SJCRH30 (cell line): Measurements from ENCODE around the gene COG1. TPM values are rescaled to one million over a fixed set of nuclear protein-coding genes. Genes with fewer than 3 reads are reported as not detected.

Source experiments
- DNase-seq, 2 experiments: peaks; one replicate each; pipeline ENCODE4 v3.0.0-alpha.2; 2015 to 2020
- H3K27ac ChIP-seq: fragments of 250-450 bp; sonication (Bioruptor Pico); 2 replicates; pipeline ENCODE4 v1.5.1; 2020; ENCODE audit warnings: mild to moderate bottlenecking, moderate library complexity
- H3K27me3 ChIP-seq: fragments of 250-450 bp; sonication (Bioruptor Pico); 2 replicates; pipeline ENCODE4 v1.5.1; 2020; ENCODE audit warnings: mild to moderate bottlenecking, moderate library complexity
- H3K36me3 ChIP-seq: fragments of 250-450 bp; sonication (Bioruptor Pico); 2 replicates; pipeline ENCODE4 v1.5.1; 2020; ENCODE audit warnings: mild to moderate bottlenecking, moderate library complexity
- H3K4me1 ChIP-seq: fragments of 250-450 bp; sonication (Bioruptor Pico); 2 replicates; pipeline ENCODE4 v1.5.1; 2020; ENCODE audit warnings: mild to moderate bottlenecking, moderate library complexity
- H3K4me3 ChIP-seq: fragments of 250-450 bp; sonication (Bioruptor Pico); 2 replicates; pipeline ENCODE4 v1.5.1; 2020; ENCODE audit warnings: mild to moderate bottlenecking, moderate library complexity
- H3K9me3 ChIP-seq: fragments of 250-450 bp; sonication (Bioruptor Pico); replicated peaks from 2 replicates; pipeline ENCODE4 v1.5.1; 2020; ENCODE audit warnings: mild to moderate bottlenecking, moderate library complexity
- total RNA-seq: library from RNA; depleted of rRNA; stranded (reverse); fragments of >200 nt; shearing (Covaris generic); gene quantifications from 2 replicates; pipeline ENCODE4 v1.2.3, GENCODE V29; 2014

The COG1 gene
- total RNA-seq, 1 experiment from 2014 or later = 35.3 TPM

- no peak overlapping the region for H3K27ac ChIP-seq
- no peaks in the 10 kb centered on the region for H3K27me3 ChIP-seq
- peaks cover 30% of the 10 kb centered on the region for H3K4me1 ChIP-seq
- H3K9me3 ChIP-seq = no peaks in the 10 kb centered on the region
- peaks cover 38% of the 10 kb centered on the region for H3K36me3 ChIP-seq
- H3K4me3 ChIP-seq = no peak overlapping the region
- DNase-seq = no peak
These were observed 31.9 kb downstream of the COG1 start for GRCh38 chr17:73224663-73225305.

GRCh38 chr17:73226556-73227172 is 33.8 kb downstream of the COG1 start:
- no peak overlapping the region for H3K4me3 ChIP-seq
- H3K9me3 ChIP-seq = no peaks in the 10 kb centered on the region
- no peak for DNase-seq
- peaks cover 36% of the 10 kb centered on the region for H3K4me1 ChIP-seq
- no peak overlapping the region for H3K27ac ChIP-seq
- peaks cover 26% of the 10 kb centered on the region for H3K36me3 ChIP-seq
- H3K27me3 ChIP-seq = no peaks in the 10 kb centered on the region

DNA sequence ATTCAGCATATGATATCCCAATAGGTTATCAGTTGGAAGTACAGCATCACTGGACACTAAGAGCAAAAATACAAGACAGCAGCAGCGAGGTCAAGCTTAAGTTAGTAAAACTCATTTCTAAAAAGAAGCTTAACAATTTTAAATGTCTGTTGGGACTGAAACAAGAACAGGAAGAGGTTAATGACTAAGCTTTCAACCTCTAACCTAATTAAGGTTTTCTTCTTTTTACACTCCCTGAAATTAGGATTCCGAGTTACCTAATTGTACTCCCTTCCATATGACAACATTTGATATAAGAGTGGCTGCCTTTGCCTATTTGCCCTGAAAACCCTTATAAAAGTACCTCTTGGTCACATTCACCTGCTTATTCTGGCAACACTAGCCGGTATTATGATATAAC is 34.5 kb downstream of the COG1 start:
- no peak overlapping the region for H3K27ac ChIP-seq
- no peaks in the 10 kb centered on the region for H3K27me3 ChIP-seq
- no peaks in the 10 kb centered on the region for H3K9me3 ChIP-seq

DNA sequence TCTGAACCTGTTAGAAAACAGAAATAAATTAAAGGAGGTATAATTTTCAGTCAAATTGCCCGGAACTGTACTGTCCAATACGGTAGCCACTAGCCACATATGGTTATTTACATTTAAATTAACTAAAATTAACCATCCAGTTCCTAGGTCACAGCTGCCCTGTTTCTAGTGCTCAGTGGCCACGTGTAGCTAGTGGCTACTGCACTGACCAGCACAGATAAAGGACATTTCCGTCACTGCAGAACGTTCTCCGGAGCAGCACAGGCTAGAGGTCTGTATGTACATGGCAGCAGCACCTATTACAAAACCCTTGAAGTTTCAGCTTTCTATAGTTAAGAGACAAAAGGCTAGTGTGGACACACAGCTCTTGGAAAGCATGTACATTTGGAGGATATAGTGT is 35.1 kb downstream of the COG1 start:
- Histone ChIP-seq H3K4me3 (no peak overlapping the region), H3K27me3 (no peaks in the 10 kb centered on the region), H3K4me1 (peaks cover 36% of the 10 kb centered on the region), H3K36me3 (peaks cover 26% of the 10 kb centered on the region), H3K27ac (peak overlapping the region; percentile 71), H3K9me3 (no peaks in the 10 kb centered on the region)
- no peak for DNase-seq

More for the DNA sequence above, 34.5 kb downstream of the COG1 start:
- H3K4me1 ChIP-seq = peaks cover 36% of the 10 kb centered on the region
- DNase-seq = no peak
- H3K4me3 ChIP-seq = no peak overlapping the region
- peaks cover 26% of the 10 kb centered on the region for H3K36me3 ChIP-seq

- peak; percentile 87 to 91 for DNase-seq
- no peaks in the 10 kb centered on the region for H3K9me3 ChIP-seq
- H3K27me3 ChIP-seq = no peaks in the 10 kb centered on the region
- peaks cover 19% of the 10 kb centered on the region for H3K36me3 ChIP-seq
- H3K4me3 ChIP-seq = no peak overlapping the region
- H3K27ac ChIP-seq = peak overlapping the region; percentile 71
- H3K4me1 ChIP-seq = peaks cover 38% of the 10 kb centered on the region
These were observed 35.9 kb downstream of the COG1 start for GRCh38 chr17:73228748-73229236.

GRCh38 chr17:73230088-73230487 is 37.2 kb downstream of the COG1 start:
- Histone ChIP-seq H3K4me1 (peaks cover 38% of the 10 kb centered on the region), H3K27ac (no peak overlapping the region), H3K36me3 (peaks cover 22% of the 10 kb centered on the region), H3K9me3 (no peaks in the 10 kb centered on the region), H3K4me3 (no peak overlapping the region), H3K27me3 (no peaks in the 10 kb centered on the region)
- no peak for DNase-seq

- Histone ChIP-seq H3K4me3 (peak overlapping the region; percentile 85), H3K36me3 (peaks cover 26% of the 10 kb centered on the region), H3K4me1 (peaks cover 35% of the 10 kb centered on the region), H3K27me3 (no peaks in the 10 kb centered on the region), H3K27ac (peak overlapping the region; percentile 84), H3K9me3 (no peaks in the 10 kb centered on the region)
- DNase-seq = no peak
These were observed 38.5 kb downstream of the COG1 start for GRCh38 chr17:73231395-73231794.

DNA sequence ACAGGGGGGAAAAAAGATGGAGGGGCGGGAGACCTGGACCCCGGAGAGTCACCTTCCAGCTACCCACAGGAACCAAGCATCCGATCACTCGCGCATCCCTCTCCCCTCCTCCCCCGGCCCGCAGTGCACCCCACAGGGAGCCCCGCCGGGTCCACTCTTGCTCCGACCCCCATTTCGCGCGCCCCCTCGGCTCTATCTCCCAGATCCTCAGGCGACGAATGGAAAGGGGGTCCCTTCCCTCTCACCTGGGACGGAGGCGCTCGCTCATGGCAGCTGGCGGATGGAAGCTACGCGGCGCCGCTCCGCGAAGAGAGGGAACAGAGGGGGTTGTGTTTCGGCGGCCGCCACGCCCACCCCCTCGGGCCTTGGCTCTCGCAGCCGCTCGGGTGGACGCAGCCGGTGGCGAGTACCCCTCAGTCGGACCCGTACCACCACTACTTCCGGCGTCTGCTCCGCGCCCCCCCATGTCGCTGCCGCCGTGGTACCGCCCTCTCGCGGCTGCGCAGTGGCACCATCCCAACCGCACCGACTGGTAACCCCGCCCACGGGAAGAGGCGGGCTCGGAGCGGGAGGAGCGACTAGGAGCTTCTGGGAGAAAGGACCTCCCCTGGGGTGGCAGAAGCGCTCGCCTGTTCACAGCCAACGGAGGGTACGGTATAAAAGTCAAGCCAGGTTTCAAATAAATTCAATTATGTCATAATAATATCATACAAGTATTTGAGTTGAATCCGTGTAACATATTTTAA is 39.2 kb downstream of the COG1 start:
- Histone ChIP-seq H3K9me3 (no peaks in the 10 kb centered on the region), H3K4me1 (peaks cover 29% of the 10 kb centered on the region), H3K36me3 (peaks cover 25% of the 10 kb centered on the region), H3K27ac (peak overlapping the region; percentile 84), H3K4me3 (peak overlapping the region; percentile 85), H3K27me3 (no peaks in the 10 kb centered on the region)
- DNase-seq = peak; percentile 99

DNA sequence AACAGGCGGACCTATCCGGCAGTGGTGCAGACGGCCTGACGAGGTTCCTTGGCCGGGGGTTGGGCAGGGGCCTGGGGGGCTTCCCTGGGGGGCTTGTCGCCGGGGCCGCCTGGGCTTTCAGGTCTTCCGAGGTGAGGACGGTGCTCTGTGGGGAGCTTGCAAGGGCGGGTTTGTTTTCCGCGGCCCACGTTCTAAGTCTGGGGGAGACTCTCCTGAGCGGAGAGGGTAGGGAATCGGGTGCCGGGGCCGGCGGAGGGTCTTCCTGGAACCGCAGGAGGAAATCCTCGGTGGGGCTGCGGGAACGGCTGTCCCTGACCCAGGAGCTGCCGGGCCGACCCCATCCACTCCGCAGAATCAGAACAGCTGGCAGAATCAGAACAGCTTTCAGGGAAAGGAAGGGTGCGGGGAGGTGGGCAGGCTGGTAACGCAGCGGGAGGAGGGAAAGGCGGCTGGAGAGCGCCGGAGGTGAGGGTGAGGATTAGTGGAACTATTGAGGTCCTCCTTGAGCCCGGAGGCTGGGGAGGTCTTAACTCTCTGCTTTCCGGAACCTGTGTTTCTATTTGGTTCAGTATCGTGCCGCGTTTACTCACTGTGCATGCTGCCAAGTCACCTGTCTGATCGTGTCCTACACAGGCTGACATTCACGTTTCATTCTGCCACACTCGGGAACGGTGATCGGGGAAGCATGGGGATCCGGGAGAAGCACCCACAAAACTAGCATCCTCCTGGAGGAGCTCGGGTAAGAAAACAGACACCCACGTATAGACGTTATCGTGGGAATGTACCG is 39.9 kb downstream of the COG1 start:
- H3K36me3 ChIP-seq = peaks cover 31% of the 10 kb centered on the region
- no peaks in the 10 kb centered on the region for H3K9me3 ChIP-seq
- H3K4me3 ChIP-seq = peak overlapping the region; percentile 85
- peaks cover 25% of the 10 kb centered on the region for H3K4me1 ChIP-seq
- peak overlapping the region; percentile 84 for H3K27ac ChIP-seq
- no peaks in the 10 kb centered on the region for H3K27me3 ChIP-seq
- peak; percentile 49 to 63 for DNase-seq

GRCh38 chr17:73234736-73235135 is 41.9 kb downstream of the COG1 start:
- H3K4me3 ChIP-seq = no peak overlapping the region
- H3K27me3 ChIP-seq = no peaks in the 10 kb centered on the region
- no peaks in the 10 kb centered on the region for H3K9me3 ChIP-seq
- H3K36me3 ChIP-seq = peaks cover 42% of the 10 kb centered on the region
- H3K4me1 ChIP-seq = peaks cover 10% of the 10 kb centered on the region
- DNase-seq = no peak
- no peak overlapping the region for H3K27ac ChIP-seq

- Histone ChIP-seq H3K4me1 (peaks cover 5% of the 10 kb centered on the region; the same call in 1 of the 2 replicates), H3K36me3 (peaks cover 68% of the 10 kb centered on the region), H3K4me3 (no peak overlapping the region), H3K27me3 (no peaks in the 10 kb centered on the region), H3K27ac (no peak overlapping the region), H3K9me3 (no peaks in the 10 kb centered on the region)
- DNase-seq = no peak
These were observed 44.9 kb downstream of the COG1 start for GRCh38 chr17:73237714-73238113.

GRCh38 chr17:73240561-73240960 is 47.7 kb downstream of the COG1 start:
- no peak overlapping the region for H3K27ac ChIP-seq
- 0 out of 2 replicates have a peak, but pooled peaks cover 2% of the 10 kb centered on the region for H3K4me1 ChIP-seq
- H3K36me3 ChIP-seq = peaks cover 76% of the 10 kb centered on the region
- DNase-seq = no peak
- H3K4me3 ChIP-seq = no peak overlapping the region
- H3K9me3 ChIP-seq = no peaks in the 10 kb centered on the region
- no peaks in the 10 kb centered on the region for H3K27me3 ChIP-seq

DNA sequence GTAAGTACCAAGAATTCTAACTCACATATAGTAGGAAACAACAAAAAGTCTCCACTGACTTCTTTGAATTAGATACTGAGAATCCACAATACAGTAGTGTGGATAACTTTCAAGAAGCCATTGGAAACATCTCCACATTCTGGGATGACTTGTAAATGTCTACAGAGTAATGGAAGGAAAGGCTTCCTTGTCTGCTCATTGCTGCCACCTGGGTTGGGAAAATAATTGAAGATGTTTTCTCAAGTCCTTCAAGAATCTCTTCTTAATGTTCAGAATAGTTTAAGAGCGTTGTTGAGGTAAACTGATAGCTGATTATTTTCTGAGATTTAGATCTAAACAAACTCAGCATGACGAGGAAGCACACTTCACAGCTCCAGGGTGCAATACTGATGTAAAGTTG is 54.9 kb downstream of the COG1 start:
- H3K4me3 ChIP-seq = no peak overlapping the region
- H3K27me3 ChIP-seq = no peaks in the 10 kb centered on the region
- DNase-seq = no peak
- H3K27ac ChIP-seq = no peak overlapping the region
- no peaks in the 10 kb centered on the region for H3K9me3 ChIP-seq
- H3K4me1 ChIP-seq = peaks cover 4% of the 10 kb centered on the region; the same call in 1 of the 2 replicates
- peaks cover 39% of the 10 kb centered on the region for H3K36me3 ChIP-seq

DNA sequence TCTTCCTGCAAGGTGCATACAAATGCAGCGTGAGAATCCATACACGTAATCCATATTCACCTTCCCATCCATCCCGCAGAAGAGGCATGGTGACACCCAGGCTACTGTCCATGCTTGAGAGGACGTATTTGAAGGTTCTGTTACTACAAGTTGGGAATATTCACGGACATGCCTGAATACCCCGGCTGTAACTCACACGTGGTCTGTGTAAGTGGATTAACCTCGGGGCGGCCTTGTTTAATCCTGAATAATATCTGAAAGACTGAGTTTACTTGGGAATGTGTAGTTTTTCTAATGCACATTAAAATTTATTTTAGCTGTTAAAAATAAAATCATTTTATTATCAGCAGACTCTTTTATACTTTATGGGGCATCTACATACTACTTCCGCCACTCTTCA is 55.7 kb downstream of the COG1 start:
- Histone ChIP-seq H3K36me3 (peaks cover 39% of the 10 kb centered on the region), H3K9me3 (no peaks in the 10 kb centered on the region), H3K4me1 (peaks cover 4% of the 10 kb centered on the region; the same call in 1 of the 2 replicates), H3K4me3 (no peak overlapping the region), H3K27ac (no peak overlapping the region), H3K27me3 (no peaks in the 10 kb centered on the region)
- DNase-seq = no peak
